Inflammatory macrophage (primary cell): ENCODE results near the gene TMC1.

Source experiments
- DNase-seq, 2 donors: peaks; one replicate each; pipeline ENCODE4 v3.0.0-alpha.2; 2020 to 2022

TMC1 gene

DNA sequence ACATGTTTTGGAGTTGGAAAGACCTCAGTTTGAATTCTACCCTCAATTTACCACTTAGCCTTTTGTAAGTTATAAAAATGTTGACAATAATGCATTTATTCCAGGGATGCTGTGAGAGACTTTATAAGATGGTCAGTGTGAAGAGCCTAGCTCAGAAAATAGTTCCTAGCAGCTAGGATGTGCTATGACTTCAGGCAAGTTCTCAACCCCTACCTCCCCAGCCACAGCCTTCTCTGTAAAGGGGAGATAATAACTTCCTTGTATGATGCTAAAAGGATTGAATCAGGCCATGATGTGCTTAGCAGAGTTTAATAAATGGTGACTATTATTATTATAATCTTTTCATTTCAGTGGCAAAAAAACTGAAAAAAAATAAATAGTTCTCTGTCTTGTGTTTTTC, 353.8 kb downstream of the TMC1 start:
- no peak for DNase-seq

GRCh38 chr9:72880821-72881220, 359.4 kb downstream of the TMC1 start:
- no peak for DNase-seq

GRCh38 chr9:72882117-72882775, 360.8 kb downstream of the TMC1 start:
- DNase-seq = no peak

- DNase-seq = no peak
Measured at GRCh38 chr9:72883875-72884274, 362.5 kb downstream of the TMC1 start.

- DNase-seq = no peak
Measured at GRCh38 chr9:72884508-72884907, 363.1 kb downstream of the TMC1 start.
